Left colon (tissue), 2 donors: ENCODE results near the gene OPRL1. TPM values are rescaled to one million over a fixed set of nuclear protein-coding genes. Genes with fewer than 3 reads are reported as not detected.

Experiments used
- ATAC-seq: fragments of 200-7000 bp; cut with Tn5 transposase; one replicate; pipeline ENCODE4 v1.9.1; 2020; ENCODE audit warnings: mild to moderate bottlenecking, moderate library complexity
- DNase-seq, 2 donors: peaks; one replicate each; pipeline ENCODE4 v3.0.0-alpha.2; 2020
- intact Hi-C, 2 donors: fragments of 100-400 bp; cut with DNase I in 1 of 2; cut with micrococcal nuclease in 1 of 2; formaldehyde crosslinking; loops; one replicate each; pipeline versions ENCODE4 v1.11.2 to v1.14.0; 2022; cut with DNase I, micrococcal nuclease
- total RNA-seq, 2 donors: library from RNA; stranded (reverse); fragmentation: NEBNext Ultra II Directional; extraction: Animal tissue kit (Norgen Biotek cat#: 25700); gene quantifications; one replicate each; pipeline ENCODE4 v1.2.1, GENCODE V29; 2021
- donor health status: DM: no; HTN: no; CAD: no.
- donor health status: DM: yes; HTN: yes; CAD: no.

OPRL1 gene
- total RNA-seq, 2 donors from 2014 or later = 0.15 to 0.17 TPM

GRCh38 chr20:64068386-64069208 lies 11.3 kb upstream of the OPRL1 start:
- DNase-seq (no peak), ATAC-seq (no peak)
- intact Hi-C loops = no loop called here

GRCh38 chr20:64069209-64069613 lies 10.7 kb upstream of the OPRL1 start:
- intact Hi-C loops = no loop called here
- DNase-seq (no peak), ATAC-seq (no peak)

GRCh38 chr20:64069614-64070243 lies 10.2 kb upstream of the OPRL1 start:
- peak in 1 of 2 donors; percentile 40 for DNase-seq
- peak; percentile 33 for ATAC-seq
- intact Hi-C loops = no loop called here

GRCh38 chr20:64070244-64070993 lies 9.5 kb upstream of the OPRL1 start:
- DNase-seq (no peak), ATAC-seq (no peak)
- intact Hi-C loops = no loop called here

GRCh38 chr20:64071341-64072332 lies 8.2 kb upstream of the OPRL1 start:
- ATAC-seq (no peak), DNase-seq (no peak)
- intact Hi-C loops = no loop called here

- intact Hi-C loops = no loop called here
- DNase-seq (no peak), ATAC-seq (no peak)
Measured at GRCh38 chr20:64072498-64073063, 7.3 kb upstream of the OPRL1 start.

GRCh38 chr20:64073476-64074183 lies 6.3 kb upstream of the OPRL1 start:
- DNase-seq (no peak), ATAC-seq (no peak)
- intact Hi-C loops = no loop called here

- intact Hi-C loops = no loop called here
- no peak for DNase-seq
- ATAC-seq = no peak
Measured at GRCh38 chr20:64074184-64074789, 5.6 kb upstream of the OPRL1 start.

- DNase-seq = no peak
- ATAC-seq = no peak
- intact Hi-C loops = no loop called here
Measured at GRCh38 chr20:64074963-64075362, 4.9 kb upstream of the OPRL1 start.

GRCh38 chr20:64075556-64075955 lies 4.3 kb upstream of the OPRL1 start:
- ATAC-seq (no peak), DNase-seq (no peak)
- intact Hi-C loops = no loop called here

- DNase-seq = no peak
- intact Hi-C loops = no loop called here
- no peak for ATAC-seq
Measured at GRCh38 chr20:64076061-64076997, 3.6 kb upstream of the OPRL1 start.

GRCh38 chr20:64077094-64077493 lies 2.8 kb upstream of the OPRL1 start:
- peak in 1 of 2 donors; percentile 52 for DNase-seq

GRCh38 chr20:64077541-64077875 lies 2.4 kb upstream of the OPRL1 start:
- ATAC-seq (no peak), DNase-seq (no peak)
- intact Hi-C loops = no loop called here

More at GRCh38 chr20:64077094-64077493, 2.8 kb upstream of the OPRL1 start:
- intact Hi-C loops = no loop called here
- ATAC-seq = peak; percentile 6

- intact Hi-C loops = no loop called here
- no peak for ATAC-seq
- DNase-seq = peak; percentile 62 to 66
Measured at GRCh38 chr20:64077876-64078551, 1.9 kb upstream of the OPRL1 start.

GRCh38 chr20:64078934-64079272 lies 979 bp upstream of the OPRL1 start:
- intact Hi-C loops = no loop called here

More at GRCh38 chr20:64078934-64079272, 979 bp upstream of the OPRL1 start:
- ATAC-seq (no peak), DNase-seq (no peak)
